ENCODE data around the gene POFUT2.

GRCh38 chr21:45289134-45289533 lies 1.4 kb upstream of the POFUT2 start:
- TF ChIP-seq POLR2A (IDR thresholded peaks at IDR 0.05; ENCODE audit: low read depth, low read length) (no peak), TAF1 (IDR thresholded peaks at IDR 0.05; ENCODE audit: borderline replicate concordance, low read depth, low read length) (no peak)
